Body of pancreas (tissue), 4 donors: ENCODE data around the gene SPDYA. TPM values are rescaled to one million over a fixed set of nuclear protein-coding genes. Genes with fewer than 3 reads are reported as not detected.

Source experiments
- ATAC-seq: fragments of 150-250 bp; one replicate; pipeline ENCODE4 v1.9.1; 2016
- DNase-seq, 4 donors: peaks; one replicate each; pipeline ENCODE4 v3.0.0-alpha.2; 2019
- H3K27ac ChIP-seq, 4 donors: fragments of 200-600 bp; sonication (generic); 1 replicate in 3 of 4; 2 replicates in 1 of 4; pipeline versions ENCODE4 v1.5.1 to v1.6.1; 2016 to 2019; ENCODE audit warnings: mild to moderate bottlenecking in 1 of 4, mixed read lengths in 1 of 4, moderate library complexity in 1 of 4
- H3K27me3 ChIP-seq, 2 donors: fragments of 200-600 bp; sonication (generic); one replicate each; pipeline ENCODE4 v1.6.0; 2016; ENCODE audit warnings: mild to moderate bottlenecking in 1 of 2
- H3K36me3 ChIP-seq, 2 donors: fragments of 200-600 bp; sonication (generic); replicated peaks in 1 of 2; 2 replicates each; pipeline ENCODE4 v1.5.1; 2016; ENCODE audit warnings: low read depth in 2 of 2; ENCODE audit not compliant: insufficient read depth in 1 of 2
- H3K4me1 ChIP-seq: fragments of 200-600 bp; sonication (generic); one replicate; pipeline ENCODE4 v1.6.0; 2016
- H3K4me3 ChIP-seq, 2 donors: fragments of 200-600 bp; sonication (generic); 1 replicate in 1 of 2; 2 replicates in 1 of 2; pipeline ENCODE4 v1.5.1; 2016 to 2019
- H3K9me3 ChIP-seq, 3 donors: fragments of 200-600 bp; sonication (generic); 1 replicate in 2 of 3; 2 replicates in 1 of 3; pipeline ENCODE4 v1.5.1; 2016
- CTCF ChIP-seq, 7 experiments: fragments of 450-650 bp in 4 of 7; fragments of 200-600 bp in 3 of 7; sonication (generic) in 3 of 7; IDR thresholded peaks; one replicate each; pipeline ENCODE4 v1.5.1; 2016 to 2019; ENCODE audit warnings: antibody characterized with exemption in 7 of 7
- POLR2A ChIP-seq, 3 donors: fragments of 450-650 bp; IDR thresholded peaks; one replicate each; pipeline ENCODE4 v1.6.1; 2016; ENCODE audit warnings: antibody characterized with exemption in 3 of 3, mild to moderate bottlenecking in 2 of 3
- WGBS, 2 donors: methylation state at CpG; one replicate each; pipeline ENCODE4 v1.1.5; 2017; 5-methylcytosine and 5-hydroxymethylcytosine counted together
- intact Hi-C: fragments of 100-400 bp; cut with DNase I; formaldehyde crosslinking; loops from one replicate; pipeline ENCODE4 v1.15.1; 2023
- total RNA-seq, 2 donors: library from RNA; depleted of rRNA; stranded (reverse); fragments of >200 nt; gene quantifications; one replicate each; pipeline ENCODE4 v1.1.0, GENCODE V29; 2016

The SPDYA gene
- total RNA-seq, 2 donors from 2014 or later = 0.26 to 1.6 TPM

GRCh38 chr2:28880193-28880592 lies 69.6 kb downstream of the SPDYA start:
- H3K27ac ChIP-seq = no peak overlapping the region
- no peaks in the 10 kb centered on the region for H3K4me1 ChIP-seq
- H3K9me3 ChIP-seq = no peaks in the 10 kb centered on the region
- TF ChIP-seq CTCF (IDR thresholded peaks at IDR 0.05) (no peak), POLR2A (IDR thresholded peaks at IDR 0.05) (no peak)
- ATAC-seq (no peak), DNase-seq (no peak)
- no peaks in the 10 kb centered on the region for H3K27me3 ChIP-seq
- intact Hi-C loops = no loop called here
- 86 to 100% methylated on average over 1 of the region's 1 CpG for WGBS, 2 donors
- no peak overlapping the region for H3K4me3 ChIP-seq
- H3K36me3 ChIP-seq = no peaks in the 10 kb centered on the region

GRCh38 chr2:28893488-28893887 lies 82.9 kb downstream of the SPDYA start:
- Histone ChIP-seq H3K9me3 (no peaks in the 10 kb centered on the region), H3K4me1 (peaks cover 31% of the 10 kb centered on the region), H3K4me3 (no peak overlapping the region), H3K27me3 (no peaks in the 10 kb centered on the region), H3K36me3 (no peaks in the 10 kb centered on the region), H3K27ac (no peak overlapping the region)
- WGBS, 2 donors = 86 to 90% methylated on average over 21 of the region's 21 CpGs
- ATAC-seq (no peak), DNase-seq (peak in 1 of 4 donors; percentile 19)
- intact Hi-C loops = no loop called here
- TF ChIP-seq CTCF (IDR thresholded peaks at IDR 0.05) (no peak), POLR2A (IDR thresholded peaks at IDR 0.05) (no peak)

- H3K9me3 ChIP-seq = no peaks in the 10 kb centered on the region
- DNase-seq (peak; percentile 97 to 98 (median 98)), ATAC-seq (peak; percentile 99)
- no peaks in the 10 kb centered on the region for H3K27me3 ChIP-seq
- TF ChIP-seq CTCF (IDR thresholded peaks at IDR 0.05) = peak in 1 of 7 experiments; percentile 6
- peak; percentile 62 to 87 (median 83) for TF ChIP-seq POLR2A (IDR thresholded peaks at IDR 0.05)
- no peaks in the 10 kb centered on the region for H3K36me3 ChIP-seq
- peaks cover 41% of the 10 kb centered on the region for H3K4me1 ChIP-seq
- peak within 1 kb of the TSS; percentile 80 to 85 for H3K4me3 ChIP-seq
- H3K27ac ChIP-seq = peak within 1 kb of the TSS; percentile 44 to 88 (median 80)
- intact Hi-C loops = no loop called here
- WGBS, 2 donors = 0% methylated on average over 31 to 79 of the region's 79 CpGs
Measured at GRCh38 chr2:28894470-28895188, 84.0 kb downstream of the SPDYA start, which contains the start of gene WDR43. WDR43 (plus strand) TSS chr2:28894667; CDS start chr2:28894699, 32 bp downstream.

GRCh38 chr2:28895189-28895893 lies 84.7 kb downstream of the SPDYA start:
- Histone ChIP-seq H3K36me3 (no peaks in the 10 kb centered on the region), H3K27ac (peak overlapping the region; percentile 44 to 88 (median 80)), H3K4me1 (peaks cover 41% of the 10 kb centered on the region), H3K4me3 (peak overlapping the region; percentile 80 to 85), H3K27me3 (no peaks in the 10 kb centered on the region), H3K9me3 (no peaks in the 10 kb centered on the region)
- ATAC-seq (no peak), DNase-seq (peak in 3 of 4 donors; percentile 16 to 43 (median 36))
- intact Hi-C loops = no loop called here
- TF ChIP-seq CTCF (IDR thresholded peaks at IDR 0.05) = no peak
- TF ChIP-seq POLR2A (IDR thresholded peaks at IDR 0.05) = no peak
- WGBS, 2 donors = 0% methylated on average over 16 to 19 of the region's 19 CpGs
